Endothelial cell of umbilical vein (primary cell): Measurements from ENCODE around the gene WFDC13.
"Not testable (repeated sequence)": the region's sequence is repeated elsewhere in the genome, so short reads cannot be mapped to it uniquely, and the experiment has no call there.

Experiments
- TF ChIP-seq, protein P1 (sequence below), 2 donors: IDR thresholded peaks; 1 replicate in 1 of 2; 2 replicates in 1 of 2; pipeline ENCODE4 v1.5.1; 2011; ENCODE audit warnings: low read length in 2 of 2, mild to moderate bottlenecking in 2 of 2, moderate library complexity in 2 of 2, control low read depth in 1 of 2, inconsistent platforms in 1 of 2, low read depth in 1 of 2; ENCODE audit not compliant: insufficient read depth in 1 of 2; ENCODE audit errors: extremely low read depth in 1 of 2
- TF ChIP-seq, protein P2 (sequence below): IDR thresholded peaks from 2 replicates; pipeline ENCODE4 v1.6.1; 2011; ENCODE audit not compliant: insufficient read depth, insufficient read length

DNA sequence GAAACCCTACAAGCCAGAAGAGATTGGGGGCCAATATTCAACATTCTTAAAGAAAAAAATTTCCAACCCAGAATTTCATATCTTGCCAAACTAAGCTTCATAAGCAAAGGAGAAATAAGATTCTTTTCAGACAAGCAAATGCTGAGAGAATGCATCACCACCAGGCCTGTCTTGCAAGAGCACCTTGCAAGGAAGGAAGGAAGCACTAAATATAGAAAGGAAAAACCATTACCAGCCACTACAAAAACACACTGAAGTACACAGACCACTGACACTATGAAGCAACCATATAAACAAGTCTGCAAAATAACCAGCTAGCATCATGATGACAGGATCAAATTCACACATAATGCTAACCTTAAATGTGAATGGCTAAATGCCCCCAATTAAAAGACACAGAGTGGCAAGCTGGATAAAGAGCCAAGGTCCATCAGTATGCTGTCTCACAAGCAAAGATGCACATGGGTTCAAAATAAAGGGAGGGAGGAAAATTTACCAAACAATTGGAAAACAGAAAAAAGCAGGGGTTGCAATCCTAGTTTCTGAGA lies 14.4 kb downstream of the WFDC13 start:
- TF ChIP-seq, protein P1, sequence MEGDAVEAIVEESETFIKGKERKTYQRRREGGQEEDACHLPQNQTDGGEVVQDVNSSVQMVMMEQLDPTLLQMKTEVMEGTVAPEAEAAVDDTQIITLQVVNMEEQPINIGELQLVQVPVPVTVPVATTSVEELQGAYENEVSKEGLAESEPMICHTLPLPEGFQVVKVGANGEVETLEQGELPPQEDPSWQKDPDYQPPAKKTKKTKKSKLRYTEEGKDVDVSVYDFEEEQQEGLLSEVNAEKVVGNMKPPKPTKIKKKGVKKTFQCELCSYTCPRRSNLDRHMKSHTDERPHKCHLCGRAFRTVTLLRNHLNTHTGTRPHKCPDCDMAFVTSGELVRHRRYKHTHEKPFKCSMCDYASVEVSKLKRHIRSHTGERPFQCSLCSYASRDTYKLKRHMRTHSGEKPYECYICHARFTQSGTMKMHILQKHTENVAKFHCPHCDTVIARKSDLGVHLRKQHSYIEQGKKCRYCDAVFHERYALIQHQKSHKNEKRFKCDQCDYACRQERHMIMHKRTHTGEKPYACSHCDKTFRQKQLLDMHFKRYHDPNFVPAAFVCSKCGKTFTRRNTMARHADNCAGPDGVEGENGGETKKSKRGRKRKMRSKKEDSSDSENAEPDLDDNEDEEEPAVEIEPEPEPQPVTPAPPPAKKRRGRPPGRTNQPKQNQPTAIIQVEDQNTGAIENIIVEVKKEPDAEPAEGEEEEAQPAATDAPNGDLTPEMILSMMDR (IDR thresholded peaks at IDR 0.05; ENCODE audit: extremely low read depth in 1 of 2, insufficient read depth in 1 of 2, low read depth in 1 of 2, low read length in 2 of 2) = not testable (repeated sequence)
- TF ChIP-seq, protein P2, sequence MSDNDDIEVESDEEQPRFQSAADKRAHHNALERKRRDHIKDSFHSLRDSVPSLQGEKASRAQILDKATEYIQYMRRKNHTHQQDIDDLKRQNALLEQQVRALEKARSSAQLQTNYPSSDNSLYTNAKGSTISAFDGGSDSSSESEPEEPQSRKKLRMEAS = not testable (repeated sequence)
